Adipocyte (in vitro differentiated cells): Measurements from ENCODE around the gene CCDC17.

Experiments
- DNase-seq: peaks from one replicate; pipeline ENCODE4 v3.0.0-alpha.2; 2015; ENCODE audit warnings: low read depth
- H3K27me3 ChIP-seq: replicated peaks from 2 replicates; pipeline ENCODE4 v1.7.0; 2013; ENCODE audit warnings: mild to moderate bottlenecking, low read length, moderate library complexity; ENCODE audit not compliant: control insufficient read depth, insufficient read depth
- H3K36me3 ChIP-seq: 2 replicates; pipeline ENCODE4 v1.7.0; 2013; ENCODE audit warnings: low read length, mild to moderate bottlenecking, moderate library complexity; ENCODE audit not compliant: control insufficient read depth, insufficient read depth, severe bottlenecking
- H3K4me1 ChIP-seq: 2 replicates; pipeline ENCODE4 v1.7.0; 2013; ENCODE audit warnings: mild to moderate bottlenecking, low read length, moderate library complexity; ENCODE audit not compliant: control insufficient read depth, insufficient read depth
- H3K4me3 ChIP-seq: 2 replicates; pipeline ENCODE4 v1.7.0; 2013; ENCODE audit warnings: mild to moderate bottlenecking, low read length, moderate library complexity
- H3K9ac ChIP-seq: 2 replicates; pipeline ENCODE4 v1.7.0; 2013; ENCODE audit warnings: mild to moderate bottlenecking, low read length, moderate library complexity
- H3K9me3 ChIP-seq: 2 replicates; pipeline ENCODE4 v1.7.0; 2013; ENCODE audit warnings: mild to moderate bottlenecking, low read length, moderate library complexity; ENCODE audit not compliant: control insufficient read depth

The CCDC17 gene

GRCh38 chr1:45623972-45624371, at the start of gene CCDC17:
Gene CCDC17 (minus strand): TSS chr1:45624054. CDS start chr1:45623909, 145 bp downstream.
- no peak for DNase-seq
- peaks cover 5% of the 10 kb centered on the region for H3K4me1 ChIP-seq
- no peaks in the 10 kb centered on the region for H3K27me3 ChIP-seq
- peak within 1 kb of the TSS; percentile 40 for H3K9ac ChIP-seq
- peaks cover 27% of the 10 kb centered on the region for H3K36me3 ChIP-seq
- no peak within 1 kb of the TSS for H3K4me3 ChIP-seq
- H3K9me3 ChIP-seq = no peaks in the 10 kb centered on the region

GRCh38 chr1:45669859-45670655, 46.2 kb upstream of the CCDC17 start:
- Histone ChIP-seq H3K4me3 (peak overlapping the region; percentile 21), H3K4me1 (peaks cover 24% of the 10 kb centered on the region), H3K9me3 (no peaks in the 10 kb centered on the region), H3K9ac (no peak overlapping the region), H3K36me3 (peaks cover 5% of the 10 kb centered on the region), H3K27me3 (no peaks in the 10 kb centered on the region)
- DNase-seq = peak; percentile 41

- Histone ChIP-seq H3K9me3 (no peaks in the 10 kb centered on the region), H3K4me1 (peaks cover 24% of the 10 kb centered on the region), H3K4me3 (no peak overlapping the region), H3K36me3 (peaks cover 2% of the 10 kb centered on the region), H3K9ac (no peak overlapping the region), H3K27me3 (no peaks in the 10 kb centered on the region)
- peak; percentile 46 for DNase-seq
These were observed 45.5 kb upstream of the CCDC17 start for GRCh38 chr1:45669379-45669778.

GRCh38 chr1:45668526-45668925, 44.7 kb upstream of the CCDC17 start:
- no peak for DNase-seq
- Histone ChIP-seq H3K9me3 (no peaks in the 10 kb centered on the region), H3K4me1 (peaks cover 24% of the 10 kb centered on the region), H3K9ac (no peak overlapping the region), H3K36me3 (no peaks in the 10 kb centered on the region), H3K27me3 (no peaks in the 10 kb centered on the region), H3K4me3 (no peak overlapping the region)

- Histone ChIP-seq H3K36me3 (no peaks in the 10 kb centered on the region), H3K9me3 (no peaks in the 10 kb centered on the region), H3K9ac (no peak overlapping the region), H3K4me3 (no peak overlapping the region), H3K27me3 (no peaks in the 10 kb centered on the region), H3K4me1 (peaks cover 24% of the 10 kb centered on the region)
- DNase-seq = no peak
These were observed 43.7 kb upstream of the CCDC17 start for GRCh38 chr1:45667321-45668111.

- Histone ChIP-seq H3K27me3 (no peaks in the 10 kb centered on the region), H3K4me3 (no peak overlapping the region), H3K36me3 (no peaks in the 10 kb centered on the region), H3K9me3 (no peaks in the 10 kb centered on the region), H3K9ac (no peak overlapping the region), H3K4me1 (peaks cover 24% of the 10 kb centered on the region)
- DNase-seq = no peak
These were observed 43.0 kb upstream of the CCDC17 start for GRCh38 chr1:45666836-45667235.

- Histone ChIP-seq H3K4me1 (no peaks in the 10 kb centered on the region), H3K9me3 (no peaks in the 10 kb centered on the region), H3K4me3 (no peak overlapping the region), H3K36me3 (peaks cover 56% of the 10 kb centered on the region), H3K9ac (no peak overlapping the region), H3K27me3 (no peaks in the 10 kb centered on the region)
- DNase-seq = no peak
These were observed 36.5 kb upstream of the CCDC17 start for GRCh38 chr1:45660336-45660735.

GRCh38 chr1:45659222-45659621, 35.4 kb upstream of the CCDC17 start:
- Histone ChIP-seq H3K27me3 (no peaks in the 10 kb centered on the region), H3K9me3 (no peaks in the 10 kb centered on the region), H3K9ac (no peak overlapping the region), H3K4me1 (peaks cover 9% of the 10 kb centered on the region), H3K36me3 (peaks cover 67% of the 10 kb centered on the region), H3K4me3 (no peak overlapping the region)
- DNase-seq = no peak

GRCh38 chr1:45658171-45658570, 34.3 kb upstream of the CCDC17 start:
- H3K4me1 ChIP-seq = peaks cover 9% of the 10 kb centered on the region
- H3K27me3 ChIP-seq = no peaks in the 10 kb centered on the region
- DNase-seq = no peak
- H3K36me3 ChIP-seq = peaks cover 77% of the 10 kb centered on the region
- H3K9me3 ChIP-seq = no peaks in the 10 kb centered on the region
- no peak overlapping the region for H3K4me3 ChIP-seq
- no peak overlapping the region for H3K9ac ChIP-seq

- peaks cover 91% of the 10 kb centered on the region for H3K36me3 ChIP-seq
- no peaks in the 10 kb centered on the region for H3K9me3 ChIP-seq
- H3K9ac ChIP-seq = no peak overlapping the region
- no peaks in the 10 kb centered on the region for H3K27me3 ChIP-seq
- no peak overlapping the region for H3K4me3 ChIP-seq
- H3K4me1 ChIP-seq = peaks cover 9% of the 10 kb centered on the region
- DNase-seq = no peak
These were observed 32.8 kb upstream of the CCDC17 start for GRCh38 chr1:45656573-45657226.
